Measurements from ENCODE around the gene CRIP3.

CRIP3 gene

DNA sequence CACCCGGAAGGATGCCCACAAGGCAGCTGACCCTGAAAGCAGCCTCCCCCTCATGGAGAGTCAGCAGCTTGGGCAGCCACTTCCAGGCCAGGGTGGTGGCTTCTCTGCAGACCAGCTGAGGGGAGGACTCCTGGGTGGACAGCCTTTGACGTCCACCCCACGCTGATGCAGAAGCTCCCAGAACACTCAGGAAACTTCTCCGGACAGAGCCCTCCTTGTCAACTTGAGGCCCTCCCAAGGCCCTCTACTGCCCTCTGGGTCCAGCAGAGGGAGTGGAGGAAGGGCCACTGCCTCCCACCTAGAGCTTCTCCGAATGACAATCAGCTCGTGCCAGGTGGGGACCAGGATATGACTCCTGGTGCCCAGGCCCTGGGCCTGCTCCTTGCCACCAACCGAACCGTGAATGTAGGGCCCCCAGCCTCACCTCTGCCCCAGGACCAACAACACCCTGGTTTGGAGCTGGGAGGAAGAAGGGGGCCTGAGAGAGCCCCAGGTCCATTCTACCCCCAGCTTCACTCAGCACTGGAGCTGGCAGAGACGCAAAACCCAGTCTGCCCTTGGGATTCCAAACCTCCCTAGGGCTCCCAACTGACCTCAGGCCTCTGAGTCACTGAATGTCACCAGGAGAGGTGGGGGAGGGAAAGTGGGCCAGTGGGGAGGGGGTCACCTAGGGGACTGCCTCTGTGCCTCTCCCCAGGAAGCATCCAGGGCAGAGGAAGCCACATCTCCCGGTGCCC is 21.5 kb downstream of the CRIP3 start:
- no peak for DNase-seq

DNA sequence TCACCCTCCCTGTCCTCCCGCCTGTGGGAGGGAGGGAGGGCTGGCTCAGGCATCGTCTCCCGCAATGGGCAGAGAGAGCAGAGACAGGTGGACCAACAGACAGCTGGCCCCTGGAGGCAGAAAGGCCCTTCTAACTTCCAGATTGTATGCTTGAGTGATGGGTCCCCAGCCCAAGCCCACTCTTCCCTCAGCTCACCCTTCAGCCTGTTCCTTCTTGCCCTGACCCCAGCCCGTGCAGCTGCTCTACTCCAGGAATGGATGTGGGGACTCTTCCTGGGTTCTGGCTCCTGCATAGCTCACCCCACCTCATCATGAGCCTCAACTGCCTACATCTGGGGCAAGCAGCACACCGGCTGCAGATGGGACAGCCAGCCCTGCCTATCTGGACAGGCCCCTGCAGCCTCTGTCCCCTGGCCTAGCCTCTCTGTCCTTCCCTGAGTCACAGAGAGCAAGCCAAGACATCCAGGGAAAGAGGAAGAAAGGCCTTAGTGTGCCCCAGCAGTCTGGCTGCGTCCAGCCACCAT is 22.1 kb downstream of the CRIP3 start:
- DNase-seq: no peak

DNA sequence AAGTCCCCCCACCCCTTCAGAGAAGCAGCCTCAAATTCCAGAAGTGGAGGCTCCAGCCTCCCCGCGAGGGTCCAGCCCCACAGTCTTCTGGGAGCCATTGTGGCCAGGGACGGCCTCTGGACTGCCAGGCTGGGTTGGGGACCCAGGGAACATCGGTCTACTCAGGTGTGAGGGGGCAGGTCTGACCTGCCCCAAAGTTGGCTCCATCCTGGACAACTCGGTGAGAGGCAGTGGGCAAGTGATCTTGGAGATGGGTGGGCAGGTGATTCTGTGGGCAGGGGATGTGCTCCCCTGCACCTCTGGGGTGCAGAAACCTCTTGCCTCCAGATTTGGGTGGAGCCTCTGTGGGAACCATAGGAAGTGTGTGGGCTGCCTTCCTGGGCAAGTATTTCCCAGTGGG is 22.8 kb downstream of the CRIP3 start:
- no peak for DNase-seq

DNA sequence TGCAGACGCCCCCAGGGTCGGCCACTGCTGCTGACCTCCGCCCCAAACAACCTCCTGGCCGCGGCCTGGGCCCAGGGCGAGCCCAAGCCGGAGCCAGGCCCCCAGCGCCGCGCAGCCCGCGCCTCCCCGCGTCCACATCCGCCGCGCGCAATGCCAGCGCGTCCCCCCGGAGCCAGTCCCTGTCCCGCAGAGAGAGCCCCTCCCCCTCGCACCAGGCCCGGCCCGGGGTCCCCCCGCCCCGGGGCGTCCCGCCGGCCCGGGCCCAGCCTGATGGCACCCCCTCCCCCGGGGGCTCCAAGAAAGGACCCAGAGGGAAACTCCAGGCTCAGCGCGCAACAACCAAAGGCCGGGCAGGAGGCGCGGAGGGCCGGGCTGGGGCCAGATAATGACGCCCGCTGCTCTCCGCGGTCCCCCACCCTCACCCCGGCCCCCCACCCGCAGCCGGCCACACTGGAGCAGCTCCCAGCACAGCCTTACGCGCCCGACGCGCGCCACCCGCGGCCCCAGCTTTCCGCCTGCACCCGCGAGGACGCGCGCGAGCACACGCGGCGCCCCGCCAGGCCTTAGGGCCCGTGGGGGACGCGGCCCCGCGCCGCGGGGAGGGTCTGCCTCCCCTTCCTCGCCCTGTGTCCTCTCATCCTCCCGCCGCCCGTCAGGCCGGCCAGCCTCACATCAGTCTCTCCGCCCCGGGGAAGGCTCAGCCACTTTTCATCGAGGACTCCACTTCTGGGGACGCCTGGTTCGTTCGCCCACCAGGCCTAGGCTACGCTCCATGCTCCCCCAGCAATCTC is 23.4 kb downstream of the CRIP3 start:
- DNase-seq: no peak

DNA sequence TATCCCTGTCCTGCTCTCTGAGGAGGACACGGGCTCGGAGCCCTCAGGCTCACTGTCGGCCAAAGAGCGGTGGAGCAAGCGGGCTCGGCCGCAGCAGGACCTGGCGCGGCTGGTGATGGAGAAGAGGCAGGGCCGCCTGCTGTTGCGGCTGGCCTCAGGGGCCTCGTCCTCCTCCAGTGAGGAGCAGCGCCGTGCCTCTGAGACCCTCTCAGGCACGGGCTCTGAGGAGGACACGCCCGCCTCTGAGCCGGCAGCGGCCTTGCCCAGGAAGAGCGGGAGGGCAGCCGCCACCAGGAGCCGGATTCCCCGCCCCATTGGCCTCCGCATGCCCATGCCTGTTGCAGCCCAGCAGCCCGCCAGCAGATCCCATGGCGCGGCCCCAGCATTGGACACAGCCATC is 24.7 kb downstream of the CRIP3 start:
- DNase-seq: no peak

DNA sequence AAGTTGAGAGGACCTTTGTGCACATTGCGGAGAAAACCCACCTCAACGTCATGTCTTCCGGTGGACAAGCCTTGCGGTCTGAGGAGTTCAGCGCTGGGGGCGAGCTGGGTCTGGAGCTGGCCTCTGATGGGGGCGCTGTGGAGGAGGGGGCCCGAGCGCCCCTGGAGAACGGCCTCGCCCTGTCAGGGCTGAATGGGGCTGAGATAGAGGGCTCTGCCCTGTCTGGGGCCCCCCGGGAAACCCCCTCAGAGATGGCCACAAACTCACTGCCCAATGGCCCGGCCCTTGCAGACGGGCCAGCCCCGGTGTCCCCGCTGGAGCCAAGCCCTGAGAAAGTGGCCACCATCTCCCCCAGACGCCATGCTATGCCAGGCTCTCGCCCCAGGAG is 25.1 kb downstream of the CRIP3 start:
- no peak for DNase-seq

DNA sequence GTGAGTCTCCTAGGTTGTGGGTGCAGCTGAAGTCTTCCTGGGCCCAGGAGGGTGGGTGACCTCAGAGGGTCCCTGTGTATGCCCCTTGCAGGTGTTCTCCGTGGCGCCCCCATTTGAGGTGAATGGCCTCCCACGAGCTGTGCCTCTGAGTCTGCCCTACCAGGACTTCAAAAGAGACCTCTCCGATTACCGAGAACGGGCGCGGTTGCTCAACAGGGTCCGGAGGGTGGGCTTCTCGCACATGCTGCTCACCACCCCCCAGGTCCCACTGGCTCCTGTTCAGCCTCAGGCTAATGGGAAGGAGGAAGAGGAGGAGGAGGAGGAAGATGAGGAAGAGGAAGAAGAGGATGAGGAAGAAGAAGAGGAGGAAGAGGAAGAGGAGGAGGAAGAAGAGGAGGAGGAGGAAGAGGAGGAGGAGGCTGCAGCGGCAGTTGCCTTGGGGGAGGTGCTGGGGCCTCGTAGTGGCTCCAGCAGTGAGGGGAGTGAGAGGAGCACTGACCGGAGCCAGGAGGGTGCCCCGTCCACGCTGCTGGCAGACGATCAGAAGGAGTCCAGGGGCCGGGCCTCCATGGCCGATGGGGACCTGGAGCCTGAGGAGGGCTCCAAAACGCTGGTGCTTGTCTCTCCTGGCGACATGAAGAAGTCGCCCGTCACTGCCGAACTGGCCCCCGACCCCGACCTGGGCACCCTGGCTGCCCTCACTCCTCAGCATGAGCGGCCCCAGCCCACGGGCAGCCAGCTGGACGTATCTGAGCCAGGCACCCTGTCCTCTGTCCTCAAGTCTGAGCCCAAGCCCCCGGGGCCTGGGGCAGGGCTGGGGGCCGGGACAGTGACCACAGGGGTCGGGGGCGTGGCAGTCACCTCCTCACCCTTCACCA is 25.8 kb downstream of the CRIP3 start:
- no peak for DNase-seq

DNA sequence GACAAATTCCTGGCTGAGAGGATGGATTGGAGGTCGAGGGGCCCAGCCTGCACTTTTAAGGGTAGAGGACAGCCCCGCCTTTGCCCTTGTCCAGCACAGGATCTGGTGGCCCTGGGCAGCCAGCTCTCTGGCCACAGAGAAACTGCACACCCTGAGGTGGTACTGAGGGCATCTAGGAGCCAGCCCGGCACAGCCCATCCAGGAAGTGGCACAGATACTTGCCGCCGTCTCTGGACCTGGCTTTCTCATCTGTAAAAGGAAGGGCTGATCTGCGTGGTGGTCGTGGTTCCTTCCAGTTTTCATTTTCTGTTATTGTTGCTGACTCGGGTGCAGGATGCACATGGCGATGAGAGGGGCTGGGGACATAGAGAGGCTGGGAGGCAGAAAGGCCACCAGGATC is 26.6 kb downstream of the CRIP3 start:
- DNase-seq: no peak

DNA sequence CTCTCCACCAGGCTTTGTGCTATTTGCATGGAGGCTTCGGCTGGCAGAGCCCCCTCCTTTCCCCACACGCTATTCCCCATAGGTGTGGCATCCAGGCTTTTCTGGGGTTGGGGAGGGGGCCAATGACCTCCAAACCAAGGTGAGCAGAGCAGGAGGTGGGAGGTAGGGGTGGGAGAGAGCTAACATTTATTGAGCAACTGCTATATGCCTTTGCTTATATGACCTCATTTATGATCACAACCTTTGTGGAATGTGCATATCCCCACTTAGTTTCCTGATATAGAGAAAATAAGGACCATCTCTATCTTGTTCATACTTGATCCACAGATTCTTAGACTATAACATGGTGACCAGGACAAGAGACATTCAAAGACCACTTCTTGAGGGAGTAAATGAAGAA is 28.4 kb downstream of the CRIP3 start:
- DNase-seq: no peak

DNA sequence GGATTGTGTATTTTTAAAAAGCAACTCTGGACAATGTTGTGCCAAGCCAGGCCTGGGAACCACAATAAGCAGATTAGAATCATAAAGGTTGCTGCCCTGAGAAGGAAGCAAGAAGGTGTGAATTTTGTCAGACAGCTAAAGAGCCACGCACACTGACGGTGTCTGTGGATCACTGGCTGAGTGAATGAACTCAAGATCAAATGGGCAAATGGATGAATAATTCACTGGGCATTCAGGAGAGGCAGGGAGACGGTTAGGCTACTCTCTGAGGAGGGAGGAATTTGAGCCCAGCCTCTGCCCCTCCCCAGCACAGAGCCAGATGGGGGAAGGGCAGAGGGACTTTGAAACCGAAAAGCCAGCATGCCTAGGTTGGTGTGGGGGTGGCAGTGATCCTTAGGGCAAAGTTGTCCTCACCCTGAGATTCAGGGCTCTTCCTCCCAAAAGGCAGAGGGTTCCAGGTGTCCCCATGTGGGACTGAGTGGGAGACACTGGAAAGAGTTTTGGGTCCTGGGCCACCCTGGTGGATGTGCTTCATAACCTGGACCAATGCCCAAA is 30.0 kb downstream of the CRIP3 start:
- DNase-seq: no peak

DNA sequence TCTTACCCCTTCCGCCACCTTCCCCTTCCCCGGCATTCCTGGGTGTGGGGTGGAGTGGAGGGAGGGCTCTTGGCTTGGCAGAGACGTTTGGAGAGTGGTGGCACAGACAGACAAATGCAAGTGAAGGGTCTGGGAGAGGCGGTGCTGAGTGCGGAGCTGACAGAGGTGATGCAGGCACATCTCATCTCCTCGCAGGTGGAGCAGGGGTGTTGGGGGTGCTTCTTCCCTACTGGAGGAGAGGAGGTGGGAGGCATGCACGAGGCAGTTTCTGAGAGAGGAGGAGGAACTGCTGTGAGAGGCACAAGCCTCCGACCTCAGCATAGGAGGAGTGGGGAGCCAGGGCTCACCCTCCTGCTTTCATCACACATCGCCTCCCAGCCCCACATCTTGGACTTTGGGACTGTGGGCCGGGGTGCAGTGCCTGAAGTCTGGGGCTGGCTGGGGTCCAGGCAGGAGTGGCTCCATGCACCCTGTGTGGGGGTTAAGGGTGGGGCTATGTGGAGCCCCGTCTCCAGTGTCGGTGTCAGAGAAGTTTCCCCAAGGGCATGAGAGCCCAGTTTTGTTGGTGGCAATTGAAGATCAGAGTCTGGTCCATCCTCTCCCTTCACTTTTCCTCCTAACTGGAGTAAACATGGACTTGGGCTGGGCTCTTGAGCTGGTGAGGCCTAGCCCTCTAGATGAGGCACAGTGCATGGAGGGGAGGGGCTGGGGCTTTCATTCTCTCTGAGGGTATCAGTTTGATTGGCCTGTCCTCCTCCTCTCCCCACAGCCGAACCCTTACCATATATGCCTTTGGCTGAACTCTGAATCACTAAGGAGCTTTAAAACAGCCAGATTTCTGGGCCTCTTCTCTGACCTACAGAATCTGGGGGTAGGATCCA is 30.7 kb downstream of the CRIP3 start:
- no peak for DNase-seq

DNA sequence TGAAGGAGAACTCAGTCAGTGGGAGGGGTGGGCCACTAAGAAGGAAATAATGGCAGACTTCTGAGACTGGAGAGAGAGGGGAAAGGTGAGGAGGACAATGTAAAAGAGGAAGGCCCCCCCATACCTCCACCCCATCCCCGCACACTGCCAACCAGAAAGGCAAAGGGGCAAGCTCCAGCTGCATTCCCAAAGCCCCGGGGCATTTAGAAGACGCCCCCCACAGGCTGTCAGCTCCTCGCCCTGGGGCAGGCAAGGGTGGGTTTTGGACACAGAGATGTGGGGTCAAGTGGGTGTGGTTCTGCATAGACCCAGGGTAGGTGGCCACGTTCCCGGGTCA is 31.4 kb downstream of the CRIP3 start:
- DNase-seq: no peak

DNA sequence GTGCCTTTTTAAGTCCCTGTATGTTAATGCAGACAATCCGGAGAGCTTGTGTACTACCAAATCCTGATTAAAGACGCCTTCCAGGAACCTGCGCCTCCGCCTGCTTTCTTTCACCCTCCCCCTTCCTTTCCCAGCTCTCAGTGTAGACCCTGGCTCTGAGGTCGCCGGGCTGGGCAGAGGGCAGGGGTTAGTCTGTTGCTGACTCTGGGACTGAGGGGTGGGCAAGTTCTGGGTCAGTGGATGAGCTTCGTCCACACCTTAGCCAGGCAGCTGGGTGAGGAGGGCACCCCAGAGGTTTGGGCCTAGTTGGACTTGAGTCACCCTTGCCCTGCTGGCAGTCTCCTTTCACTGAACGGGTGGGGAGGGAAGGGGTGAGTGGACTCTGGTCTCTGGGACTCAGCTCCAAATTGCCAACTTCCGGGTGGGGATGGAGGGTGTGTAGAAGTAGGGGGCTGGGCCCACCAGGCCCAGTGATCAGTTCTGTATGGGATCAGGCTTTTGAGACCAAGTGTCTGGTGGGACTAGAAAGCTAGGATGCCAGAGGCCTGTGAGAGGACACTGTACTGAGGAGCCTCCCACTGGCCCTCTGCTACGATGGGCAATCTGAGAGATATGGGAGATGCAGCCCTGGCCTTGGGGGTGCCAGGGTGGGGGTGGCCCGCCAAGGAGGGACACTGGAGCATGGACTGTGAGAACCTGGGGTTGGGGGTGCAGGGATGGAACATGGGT is 31.9 kb downstream of the CRIP3 start:
- DNase-seq: no peak

DNA sequence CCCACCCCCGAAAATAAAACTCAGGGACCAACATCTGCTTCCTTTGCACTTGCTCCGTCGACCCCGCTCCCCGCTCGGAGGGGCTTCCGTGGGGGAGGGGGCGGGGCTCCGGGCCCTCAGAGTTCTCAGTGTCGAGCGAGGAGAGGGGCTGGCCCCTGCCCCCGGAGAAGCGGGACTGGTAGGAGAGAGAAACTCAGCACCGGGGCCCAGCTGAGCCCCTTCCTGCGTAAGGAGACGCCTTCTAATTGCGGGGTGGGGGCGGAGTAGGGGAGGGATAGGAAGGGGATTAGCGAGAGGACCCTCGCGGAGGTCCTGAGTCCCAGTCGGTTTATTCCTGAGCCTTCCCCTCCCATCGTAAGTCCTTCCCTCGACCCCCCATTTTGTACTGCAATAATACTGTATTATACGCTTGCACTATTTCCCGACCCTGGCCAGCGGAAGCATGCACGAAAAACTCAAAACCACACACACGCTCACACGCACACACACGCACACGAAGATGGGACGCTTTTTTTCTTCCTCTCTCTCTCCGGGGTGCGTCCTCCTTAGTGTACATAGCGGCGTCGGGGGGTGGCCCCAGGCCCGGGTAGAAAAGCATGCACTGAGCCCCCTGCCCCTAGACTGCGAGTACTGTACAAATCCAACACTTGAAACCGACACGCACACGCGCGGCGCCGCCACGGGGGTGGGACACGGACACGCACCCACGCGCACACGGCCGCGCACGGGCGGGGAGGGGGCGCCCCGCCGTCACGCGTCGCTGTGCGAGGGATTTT is 32.6 kb downstream of the CRIP3 start:
- no peak for DNase-seq

DNA sequence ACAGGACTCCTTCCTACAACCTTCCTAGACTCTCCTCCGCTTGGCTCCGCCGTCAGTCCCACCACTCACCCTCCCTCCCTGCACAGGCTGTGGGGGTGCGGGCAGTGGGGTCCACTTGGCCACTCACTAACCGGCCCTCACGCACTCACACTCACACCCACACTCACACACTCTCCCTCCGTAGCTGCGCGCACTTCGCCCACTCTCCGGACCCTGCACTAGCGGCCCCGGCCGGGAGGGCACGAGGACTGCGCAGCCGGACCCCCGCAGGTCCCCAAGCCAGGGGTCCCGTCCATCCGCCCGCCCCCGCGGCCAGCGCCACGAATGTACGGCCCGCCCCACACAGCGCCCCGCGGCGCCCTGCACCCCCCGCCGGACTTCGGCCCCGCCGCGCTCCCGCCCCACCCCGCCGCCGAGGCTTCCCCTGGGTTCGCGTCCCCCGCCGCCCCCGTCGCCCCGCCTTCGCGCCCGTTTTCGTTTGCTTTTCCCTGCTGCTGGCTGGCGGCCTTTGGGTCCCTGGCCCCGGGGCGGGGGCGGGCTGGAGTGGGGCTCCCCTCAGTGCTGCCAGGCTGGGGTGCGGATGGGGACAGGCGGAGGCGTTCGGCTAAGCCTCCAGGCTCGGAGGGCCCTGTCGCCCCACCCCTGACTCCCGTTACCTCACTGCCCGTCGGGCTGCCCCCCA is 33.6 kb downstream of the CRIP3 start:
- no peak for DNase-seq

DNA sequence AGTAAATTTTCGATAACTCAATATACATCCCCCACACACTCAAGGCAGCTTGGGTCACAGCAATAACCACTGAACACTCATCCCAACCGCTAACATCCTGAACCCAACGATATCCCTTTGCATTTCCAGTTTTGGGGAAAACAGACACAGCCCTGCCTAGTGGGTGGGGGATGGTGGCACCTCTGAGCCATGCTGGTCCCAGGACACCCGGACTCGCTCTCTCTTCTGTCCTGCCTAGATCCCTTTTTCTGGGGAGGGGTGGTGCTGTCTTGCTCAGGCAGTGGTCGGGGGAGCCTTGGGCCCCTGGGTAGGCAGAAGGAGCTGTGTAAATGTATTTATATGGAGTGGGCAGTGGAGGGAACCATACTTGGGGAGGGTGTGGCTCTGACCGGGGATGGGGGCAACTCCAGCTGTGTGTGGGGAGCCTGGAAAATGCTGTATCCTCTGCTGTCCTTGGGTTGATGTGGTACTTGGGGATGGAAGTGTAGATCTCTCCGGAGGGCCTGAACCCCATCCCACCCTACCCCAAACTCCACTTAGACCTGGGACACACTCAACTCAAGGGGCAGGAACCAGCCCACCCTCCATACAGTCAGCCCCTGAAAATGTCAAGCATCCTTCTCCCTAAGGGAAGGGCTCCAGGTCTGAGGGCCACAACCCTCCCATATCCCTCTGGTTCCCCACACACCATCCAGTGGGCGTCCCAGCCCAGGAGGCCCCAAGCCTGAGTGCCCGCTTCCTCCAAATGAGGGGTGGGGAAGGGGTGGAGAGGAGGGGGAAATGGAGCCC is 34.3 kb downstream of the CRIP3 start:
- no peak for DNase-seq

DNA sequence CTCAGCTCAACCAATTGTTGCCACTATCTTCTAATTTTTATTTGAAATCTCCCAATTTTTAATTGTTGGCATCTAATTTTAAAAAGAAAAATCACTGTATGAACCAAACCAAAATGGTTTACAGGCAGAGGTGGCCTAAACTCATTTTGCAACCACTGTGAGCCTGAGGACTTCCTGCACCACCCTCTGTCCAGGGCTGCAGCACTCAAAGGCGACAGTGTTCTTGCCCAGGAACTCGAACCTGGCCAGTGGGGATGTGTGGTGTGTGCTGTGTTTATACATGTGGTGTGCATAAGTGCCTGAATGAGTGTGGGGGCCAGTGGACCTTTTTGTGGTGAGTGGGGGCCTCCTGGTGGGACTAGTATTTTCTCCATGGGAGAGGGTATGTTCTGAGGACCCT is 34.9 kb downstream of the CRIP3 start:
- DNase-seq: no peak

DNA sequence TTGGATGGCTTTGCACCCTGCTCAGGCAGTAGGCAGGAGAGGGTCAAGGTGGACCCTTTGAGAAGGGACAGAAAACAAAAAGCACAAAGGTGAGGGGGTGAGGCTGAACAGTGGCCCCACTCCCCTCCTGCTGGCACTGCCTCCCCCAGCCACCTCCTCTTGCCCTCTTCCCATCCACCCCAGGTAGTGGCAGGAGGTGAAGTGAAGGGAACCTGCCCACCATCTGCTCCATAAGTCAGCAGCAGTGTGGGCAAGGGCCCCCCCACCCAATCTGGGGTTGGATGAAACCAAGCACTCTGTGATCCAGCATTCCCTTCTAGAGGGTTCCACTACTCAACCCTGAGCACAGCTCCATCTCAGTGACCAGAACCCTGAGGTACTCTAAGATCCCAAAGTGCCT is 36.7 kb downstream of the CRIP3 start:
- no peak for DNase-seq
